GM10266 (cell line): ENCODE data around the gene SPDYC.

ENCODE experiments used
- DNase-seq: peaks from one replicate; pipeline ENCODE4 v3.0.0; 2012; ENCODE audit errors: extremely low spot score
- TF ChIP-seq, protein P1 (sequence below): IDR thresholded peaks from 2 replicates; pipeline ENCODE4 v1.5.1; 2012; ENCODE audit warnings: mild to moderate bottlenecking, low read depth; ENCODE audit not compliant: control insufficient read depth, insufficient read depth; ENCODE audit errors: missing control alignments

Gene SPDYC

DNA sequence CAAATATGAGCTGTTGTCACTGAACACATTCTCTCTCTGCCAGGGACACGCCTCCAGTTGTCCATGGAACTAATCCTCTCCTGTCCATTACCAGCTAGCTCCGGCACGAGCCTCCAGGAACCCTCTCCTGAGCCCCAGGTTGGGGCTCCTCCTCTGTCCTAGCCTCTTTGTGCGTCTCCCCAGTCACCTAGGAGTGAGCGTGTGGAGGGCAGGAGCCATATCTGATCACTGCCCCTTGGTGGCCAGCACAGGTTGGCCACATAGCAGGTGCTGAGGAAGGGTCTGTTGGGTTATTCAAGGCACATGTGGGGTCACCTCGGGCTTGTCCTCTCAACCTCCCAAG lies 38.2 kb upstream of the SPDYC start:
- TF ChIP-seq, protein P1, sequence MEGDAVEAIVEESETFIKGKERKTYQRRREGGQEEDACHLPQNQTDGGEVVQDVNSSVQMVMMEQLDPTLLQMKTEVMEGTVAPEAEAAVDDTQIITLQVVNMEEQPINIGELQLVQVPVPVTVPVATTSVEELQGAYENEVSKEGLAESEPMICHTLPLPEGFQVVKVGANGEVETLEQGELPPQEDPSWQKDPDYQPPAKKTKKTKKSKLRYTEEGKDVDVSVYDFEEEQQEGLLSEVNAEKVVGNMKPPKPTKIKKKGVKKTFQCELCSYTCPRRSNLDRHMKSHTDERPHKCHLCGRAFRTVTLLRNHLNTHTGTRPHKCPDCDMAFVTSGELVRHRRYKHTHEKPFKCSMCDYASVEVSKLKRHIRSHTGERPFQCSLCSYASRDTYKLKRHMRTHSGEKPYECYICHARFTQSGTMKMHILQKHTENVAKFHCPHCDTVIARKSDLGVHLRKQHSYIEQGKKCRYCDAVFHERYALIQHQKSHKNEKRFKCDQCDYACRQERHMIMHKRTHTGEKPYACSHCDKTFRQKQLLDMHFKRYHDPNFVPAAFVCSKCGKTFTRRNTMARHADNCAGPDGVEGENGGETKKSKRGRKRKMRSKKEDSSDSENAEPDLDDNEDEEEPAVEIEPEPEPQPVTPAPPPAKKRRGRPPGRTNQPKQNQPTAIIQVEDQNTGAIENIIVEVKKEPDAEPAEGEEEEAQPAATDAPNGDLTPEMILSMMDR, result no peak

DNA sequence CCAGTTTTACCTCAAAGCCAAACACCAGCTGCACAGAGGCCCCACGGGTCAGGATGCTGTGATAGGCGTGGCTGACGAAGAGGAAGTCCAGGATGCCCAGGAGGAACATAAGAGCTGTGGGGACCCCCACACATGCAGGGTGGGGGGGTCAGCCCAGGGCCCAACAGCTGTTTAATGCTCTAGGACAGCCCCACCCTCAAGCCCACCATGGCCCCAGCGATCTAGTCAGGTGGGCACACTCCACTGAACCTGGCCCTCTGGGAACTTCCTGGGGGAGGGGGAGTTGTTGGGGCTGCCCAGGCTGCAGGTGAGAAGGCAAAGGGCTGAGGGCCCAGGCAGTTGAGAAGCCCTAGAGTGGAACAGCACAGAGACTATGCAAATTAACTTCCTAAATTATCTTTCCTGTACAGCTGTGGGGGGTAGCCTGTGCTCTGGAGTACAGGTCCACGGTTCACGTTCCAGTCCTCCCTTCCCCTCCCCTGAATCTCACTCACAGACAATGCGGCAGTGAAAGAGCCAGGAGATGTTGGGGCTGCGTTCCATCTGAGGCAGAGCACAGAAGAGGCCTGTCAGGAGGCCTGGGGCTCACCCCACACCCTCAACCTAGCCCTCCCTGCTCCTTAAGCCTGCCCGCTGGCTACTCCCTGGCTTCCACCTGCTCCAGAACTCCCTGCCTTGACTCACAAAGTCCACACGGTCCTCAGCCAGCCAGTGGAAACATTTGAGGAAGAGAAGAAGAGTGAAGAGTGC lies 37.6 kb upstream of the SPDYC start:
- TF ChIP-seq, protein P1, result no peak
- no peak for DNase-seq

More for the DNA sequence above, 38.2 kb upstream of the SPDYC start:
- no peak for DNase-seq

DNA sequence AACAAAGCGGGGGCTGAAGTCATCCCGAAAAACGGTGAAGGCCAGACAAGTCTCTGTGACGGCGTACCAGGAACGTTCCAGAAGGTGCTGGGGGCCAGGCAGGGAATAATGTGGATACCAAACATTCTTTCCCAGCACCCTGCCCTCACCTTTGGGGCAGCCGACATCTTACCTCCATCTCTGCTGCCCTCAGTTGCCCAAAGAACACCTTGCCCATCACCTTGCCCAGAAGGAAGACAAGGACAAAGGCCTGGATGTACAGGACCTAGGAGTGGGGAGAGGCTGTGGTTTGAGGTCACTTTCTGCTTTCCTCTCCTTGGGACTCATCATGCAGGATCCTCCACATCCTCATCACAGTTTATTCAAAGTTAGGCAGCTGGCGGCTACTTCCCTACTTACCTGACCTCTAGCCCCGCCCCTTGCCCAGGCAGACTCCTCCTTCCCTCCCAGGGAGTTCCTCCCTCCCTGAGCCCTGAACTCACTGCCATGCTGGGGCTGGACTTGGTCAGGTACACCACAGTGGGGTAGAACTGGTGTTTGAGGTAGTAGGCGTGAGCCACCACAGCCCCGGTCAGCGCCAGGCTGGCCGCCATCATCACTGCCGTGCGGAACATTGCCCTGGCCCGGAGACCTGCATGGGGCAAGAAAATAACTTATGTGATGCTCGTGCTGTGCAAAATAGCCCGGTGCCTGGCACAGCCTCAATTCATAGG lies 36.9 kb upstream of the SPDYC start:
- TF ChIP-seq, protein P1, result no peak
- no peak for DNase-seq

DNA sequence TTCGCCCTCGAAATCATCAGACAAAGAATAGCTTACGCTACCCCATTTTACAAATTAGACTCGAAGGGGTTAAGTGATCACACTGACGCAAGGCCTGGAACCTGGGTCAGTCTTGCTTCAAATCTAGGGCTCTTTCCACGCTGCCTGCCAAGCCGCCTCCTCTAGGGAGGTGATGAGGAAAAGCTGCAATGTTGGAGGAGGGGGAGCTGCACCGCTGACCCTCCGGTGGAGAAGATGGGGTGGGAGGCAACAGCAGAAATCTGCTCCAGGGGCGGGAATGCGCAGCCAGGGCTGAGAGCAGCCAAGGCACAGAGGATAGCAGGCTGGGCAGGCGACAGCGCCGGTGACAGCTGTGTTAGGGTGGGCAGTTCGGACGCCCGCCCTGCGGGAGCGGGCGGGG lies 36.3 kb upstream of the SPDYC start:
- TF ChIP-seq, protein P1, result no peak
- no peak for DNase-seq

DNA sequence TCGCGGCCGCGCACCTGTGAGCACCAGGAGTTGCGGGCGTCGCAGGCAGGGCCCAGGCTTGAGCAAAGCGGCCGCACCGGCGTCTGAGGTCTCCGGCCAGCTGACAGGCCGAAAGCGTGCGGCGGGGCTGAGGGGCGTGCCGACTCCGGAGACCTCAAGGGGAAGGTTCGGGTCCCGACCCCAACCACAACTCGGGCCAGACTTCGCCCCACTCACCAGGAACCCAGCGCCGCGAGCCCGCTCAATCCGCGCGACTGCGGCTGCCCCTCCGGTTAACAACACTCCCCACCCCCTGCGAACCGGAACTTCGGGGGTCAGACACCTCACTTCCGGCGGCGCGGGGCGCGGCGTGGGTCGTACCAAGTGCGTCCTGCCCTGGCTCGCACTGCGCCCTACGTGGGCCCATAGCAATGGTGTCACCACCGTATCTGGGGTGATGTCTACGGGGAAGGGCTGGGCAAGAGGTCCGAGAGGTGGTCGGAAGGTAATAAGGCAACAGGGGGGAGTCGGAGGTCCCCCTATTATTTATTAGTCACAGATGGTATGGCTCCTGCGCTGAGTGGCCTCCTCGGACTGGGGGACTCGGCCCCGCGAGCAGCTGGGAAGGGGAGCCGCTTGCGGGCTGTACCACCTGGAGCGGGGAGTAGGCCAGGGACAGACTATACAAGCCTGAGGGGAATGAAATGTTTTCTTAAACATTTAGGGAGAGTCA lies 35.6 kb upstream of the SPDYC start, which contains the start of gene SYVN1:
Gene SYVN1, minus strand, starts transcription at position 280 of the 712 bp plus-strand sequence. CDS start 918 bp downstream, outside the sequence.
- TF ChIP-seq, protein P1, result no peak
- peak; percentile 90 for DNase-seq

DNA sequence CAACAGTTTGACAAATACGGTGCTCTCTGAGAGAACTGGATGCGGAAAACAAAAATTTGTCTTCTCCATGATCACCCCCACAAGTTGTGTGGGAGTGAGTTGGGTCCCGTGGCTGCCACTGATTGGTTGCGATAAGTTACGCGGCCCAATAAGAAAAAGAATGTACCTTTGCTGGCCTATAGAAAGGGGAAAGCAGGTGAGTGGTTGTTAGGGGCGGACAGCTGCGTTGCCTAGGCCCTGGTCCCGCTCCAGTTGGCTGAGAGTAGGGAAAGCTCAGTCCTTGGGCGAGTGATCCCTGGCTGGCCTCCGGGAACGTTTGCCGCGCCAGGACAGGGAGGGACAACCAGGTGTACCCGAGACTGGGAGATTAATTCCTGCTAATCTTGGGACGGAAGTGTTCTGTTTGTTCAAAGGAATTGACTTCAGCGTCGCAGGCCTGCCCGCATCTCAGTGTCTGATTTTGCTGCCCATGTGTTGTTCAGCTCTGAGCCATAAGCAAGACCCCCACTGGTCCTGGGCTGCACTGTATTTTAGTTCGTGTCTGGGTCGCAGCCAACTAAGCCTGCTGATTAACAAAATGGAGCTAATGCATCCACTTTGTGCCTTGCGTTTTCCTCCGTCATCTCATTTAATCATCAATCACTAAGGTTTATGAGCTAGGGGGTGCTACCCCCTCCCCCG lies 34.9 kb upstream of the SPDYC start:
- TF ChIP-seq, protein P1, result no peak
- peak; percentile 94 for DNase-seq
